Stomach (tissue), 4 donors: ENCODE results near the gene TLCD3A.

Experiments
- CTCF ChIP-seq, 7 experiments: fragments of 450-650 bp in 4 of 7; fragments of 200-600 bp in 3 of 7; sonication (generic) in 3 of 7; IDR thresholded peaks; one replicate each; pipeline ENCODE4 v1.5.1; 2016 to 2019; ENCODE audit warnings: antibody characterized with exemption in 7 of 7, control low read depth in 2 of 7, mild to moderate bottlenecking in 1 of 7
- POLR2AphosphoS5 ChIP-seq, 3 donors: sonication (generic); formaldehyde crosslinking; IDR thresholded peaks; one replicate each; pipeline ENCODE4 v1.6.1; 2016; ENCODE audit warnings: antibody characterized with exemption in 3 of 3

- no peak for TF ChIP-seq POLR2AphosphoS5 (IDR thresholded peaks at IDR 0.05)
- TF ChIP-seq CTCF (IDR thresholded peaks at IDR 0.05) = no peak
Observed at GRCh38 chr17:733743-734142, 1.3 kb downstream of the TLCD3A start.
